GM21737 (cell line): ENCODE results near the gene MAMLD1.
"Not testable (repeated sequence)": the region's sequence is repeated elsewhere in the genome, so short reads cannot be mapped to it uniquely, and the experiment has no call there.

ENCODE experiments used
- ATAC-seq: cut with Tn5 transposase; IDR thresholded peaks from one replicate; pipeline ENCODE4 v1.9.1; 2021; ENCODE audit warnings: mild to moderate bottlenecking, moderate library complexity; ENCODE audit not compliant: unreplicated experiment

The MAMLD1 gene, protein sequence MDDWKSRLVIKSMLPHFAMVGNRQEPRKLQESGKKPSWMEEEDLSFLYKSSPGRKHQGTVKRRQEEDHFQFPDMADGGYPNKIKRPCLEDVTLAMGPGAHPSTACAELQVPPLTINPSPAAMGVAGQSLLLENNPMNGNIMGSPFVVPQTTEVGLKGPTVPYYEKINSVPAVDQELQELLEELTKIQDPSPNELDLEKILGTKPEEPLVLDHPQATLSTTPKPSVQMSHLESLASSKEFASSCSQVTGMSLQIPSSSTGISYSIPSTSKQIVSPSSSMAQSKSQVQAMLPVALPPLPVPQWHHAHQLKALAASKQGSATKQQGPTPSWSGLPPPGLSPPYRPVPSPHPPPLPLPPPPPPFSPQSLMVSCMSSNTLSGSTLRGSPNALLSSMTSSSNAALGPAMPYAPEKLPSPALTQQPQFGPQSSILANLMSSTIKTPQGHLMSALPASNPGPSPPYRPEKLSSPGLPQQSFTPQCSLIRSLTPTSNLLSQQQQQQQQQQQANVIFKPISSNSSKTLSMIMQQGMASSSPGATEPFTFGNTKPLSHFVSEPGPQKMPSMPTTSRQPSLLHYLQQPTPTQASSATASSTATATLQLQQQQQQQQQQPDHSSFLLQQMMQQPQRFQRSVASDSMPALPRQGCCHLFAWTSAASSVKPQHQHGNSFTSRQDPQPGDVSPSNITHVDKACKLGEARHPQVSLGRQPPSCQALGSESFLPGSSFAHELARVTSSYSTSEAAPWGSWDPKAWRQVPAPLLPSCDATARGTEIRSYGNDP

DNA sequence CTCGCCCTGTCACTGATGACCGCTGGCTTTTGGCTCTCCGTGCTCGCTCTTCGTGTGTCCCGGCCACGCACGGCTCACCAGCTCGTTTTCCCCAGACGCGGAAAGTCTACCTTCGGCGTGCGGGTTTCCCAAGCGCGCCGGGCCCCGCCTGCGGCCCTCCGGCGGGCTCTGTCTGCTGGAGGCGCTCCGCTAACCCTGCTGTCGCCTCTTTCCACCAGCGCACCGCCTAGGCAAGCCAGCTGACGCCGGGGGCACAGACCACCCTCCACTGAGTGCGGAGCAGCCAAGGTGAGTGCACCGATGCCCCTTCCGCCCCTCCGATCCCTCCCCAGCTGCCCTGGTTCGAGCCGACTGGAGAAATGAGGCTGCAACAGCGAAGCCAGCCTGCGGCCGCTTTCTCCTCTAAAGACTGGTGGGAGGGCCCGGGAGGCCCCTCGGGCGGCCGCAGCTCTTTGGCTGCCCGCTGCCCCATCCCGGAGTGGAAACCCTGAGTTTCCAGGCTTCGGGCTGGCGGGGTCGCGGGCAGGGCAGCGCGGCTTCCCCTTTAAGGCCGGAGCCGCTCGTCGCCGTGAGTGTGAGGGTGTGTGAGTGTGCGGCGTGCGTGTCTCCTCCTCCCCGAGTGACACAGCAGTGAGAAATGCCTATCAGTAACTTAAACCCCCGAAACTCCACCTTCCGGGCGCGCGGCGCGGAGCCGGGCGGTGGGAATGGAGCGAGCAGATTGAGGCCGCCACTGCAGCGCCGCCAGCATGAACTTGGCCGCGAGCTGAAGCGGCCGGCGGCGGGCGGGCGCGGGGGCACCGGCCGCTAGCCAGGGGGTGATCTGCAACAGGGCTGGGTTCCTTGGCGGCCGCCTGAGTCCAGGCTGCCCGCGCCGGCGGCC lies at the start of gene MAMLD1:
TSS of gene MAMLD1 (plus strand) at position 719 of the 883 bp plus-strand sequence. CDS start 82,200 bp downstream, outside the sequence.
- ATAC-seq, result no peak

DNA sequence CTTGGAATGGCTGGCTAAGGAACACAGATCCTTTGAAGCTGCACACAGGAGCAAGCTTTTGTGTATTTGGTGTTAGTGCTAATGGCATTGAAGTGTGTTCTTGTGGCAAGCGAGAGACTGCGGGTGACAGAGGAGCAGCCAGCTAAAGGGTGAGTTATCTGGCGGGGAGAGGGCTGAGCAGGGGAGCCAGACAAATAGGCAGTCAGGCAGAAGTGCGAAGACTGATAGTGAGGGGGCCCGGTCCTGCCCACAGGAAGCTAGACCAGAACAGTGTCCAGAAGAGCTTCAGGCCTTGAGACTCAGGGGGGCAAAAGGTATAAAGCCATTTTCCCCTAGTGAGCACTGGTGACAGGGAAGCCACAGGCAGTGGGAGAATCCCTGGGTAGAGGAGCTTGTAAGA lies 49.6 kb upstream of the MAMLD1 start:
- no peak for ATAC-seq

DNA sequence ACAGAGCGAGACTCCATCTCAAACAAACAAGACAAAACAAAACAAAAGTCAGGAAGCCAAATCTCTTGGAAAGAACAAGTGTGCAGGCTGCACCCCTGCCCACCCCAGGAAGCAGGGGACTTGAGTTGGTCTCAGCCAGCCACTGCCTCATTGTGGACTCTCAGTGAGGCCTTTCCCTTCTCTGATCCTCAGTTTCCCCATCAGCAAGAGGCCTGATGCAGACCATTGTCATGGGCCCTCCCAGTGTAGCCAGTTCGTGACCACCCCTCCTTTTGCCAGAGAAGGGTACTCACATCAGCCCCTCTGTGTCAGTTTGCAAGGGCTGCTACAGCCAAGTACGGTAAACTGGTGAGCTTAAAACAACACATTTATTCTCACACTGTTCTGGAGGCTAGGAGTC lies 48.9 kb upstream of the MAMLD1 start:
- ATAC-seq, result no peak

DNA sequence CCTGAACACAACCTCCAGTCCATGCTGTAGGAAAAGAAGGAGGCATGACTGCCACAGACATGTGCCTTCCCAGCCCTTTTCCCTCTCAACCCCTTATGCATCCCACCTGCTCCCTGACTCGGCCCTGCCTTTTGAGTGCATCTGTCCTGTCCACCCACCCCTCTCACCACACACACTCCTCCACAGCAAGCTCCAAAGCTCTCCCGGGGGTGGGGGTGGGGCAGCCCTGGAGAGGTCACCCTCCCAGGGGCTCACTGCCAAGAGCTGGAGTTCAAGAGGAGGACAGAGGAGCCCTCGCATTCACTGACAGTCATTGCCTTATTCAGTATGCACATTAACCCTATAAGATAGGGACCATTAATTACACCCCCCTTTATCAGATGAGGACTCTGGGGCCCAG lies 46.6 kb upstream of the MAMLD1 start:
- ATAC-seq, result no peak

DNA sequence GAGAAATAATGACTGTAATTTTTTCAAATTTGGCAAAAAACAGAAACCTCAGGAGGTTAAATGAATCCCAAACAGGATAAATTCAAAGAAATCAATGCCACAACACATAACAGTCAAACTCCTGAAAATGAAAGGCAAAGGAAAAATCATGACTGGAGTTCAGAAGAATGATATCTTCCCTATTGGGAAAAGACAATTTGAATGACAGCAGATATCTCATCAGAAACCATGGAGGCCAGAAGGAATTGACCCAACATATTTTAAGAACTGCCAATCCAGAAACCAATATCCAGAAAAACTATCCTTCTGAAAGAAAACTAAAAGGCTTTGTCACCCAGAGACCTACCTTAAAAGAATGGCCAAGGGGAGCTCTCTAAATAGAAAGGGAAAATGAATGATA lies 40.1 kb upstream of the MAMLD1 start:
- ATAC-seq, result no peak

DNA sequence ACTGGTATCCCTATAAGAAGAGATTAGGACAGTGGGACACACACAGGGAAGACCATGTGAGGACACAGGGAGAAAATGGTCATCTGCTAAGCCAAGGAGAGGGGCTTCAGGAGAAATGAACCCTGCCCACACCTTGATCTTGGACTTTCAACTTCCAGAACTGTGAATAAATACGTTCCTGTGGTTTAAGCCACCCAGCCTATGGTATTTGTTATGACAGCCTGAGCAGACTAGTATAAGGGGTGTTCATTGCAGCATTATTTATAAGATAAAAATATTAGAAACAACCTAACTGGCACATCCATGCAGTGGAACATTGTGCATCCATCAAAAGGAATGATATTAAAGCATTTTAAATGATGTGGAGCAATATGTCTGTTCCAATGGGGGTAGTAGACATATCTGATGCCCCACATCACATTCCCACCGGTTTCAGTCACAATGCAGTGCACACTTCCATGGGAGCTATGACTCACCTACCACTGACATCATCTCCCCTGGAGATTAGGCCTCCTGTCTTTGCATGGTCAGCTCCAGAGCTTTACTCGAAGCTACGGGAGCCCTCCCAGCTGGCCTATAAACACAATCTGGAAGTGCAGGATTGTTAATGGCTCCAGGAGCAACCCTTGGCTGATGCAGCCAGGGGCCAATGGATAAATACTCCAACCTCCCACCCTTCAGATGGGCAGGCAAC lies 38.9 kb upstream of the MAMLD1 start:
- no peak for ATAC-seq

DNA sequence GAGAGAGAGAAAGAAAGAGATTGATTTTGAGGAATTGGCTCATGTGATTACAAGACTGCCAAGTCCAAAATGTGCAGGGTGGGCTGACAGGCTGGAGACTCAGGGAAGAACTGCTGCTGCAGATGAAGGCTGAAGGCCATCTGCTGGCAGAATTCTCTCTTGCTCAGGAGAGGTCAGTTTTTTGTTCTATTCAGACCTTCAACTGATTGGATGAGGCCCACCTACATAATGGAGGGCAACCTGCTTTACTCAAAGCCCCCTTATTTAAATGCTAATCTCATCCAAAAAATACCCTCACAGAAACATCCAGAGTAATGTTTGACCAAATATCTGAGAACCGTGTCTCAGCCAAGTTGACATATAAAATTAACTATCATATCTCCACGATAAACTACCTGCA lies 38.2 kb upstream of the MAMLD1 start:
- no peak for ATAC-seq

DNA sequence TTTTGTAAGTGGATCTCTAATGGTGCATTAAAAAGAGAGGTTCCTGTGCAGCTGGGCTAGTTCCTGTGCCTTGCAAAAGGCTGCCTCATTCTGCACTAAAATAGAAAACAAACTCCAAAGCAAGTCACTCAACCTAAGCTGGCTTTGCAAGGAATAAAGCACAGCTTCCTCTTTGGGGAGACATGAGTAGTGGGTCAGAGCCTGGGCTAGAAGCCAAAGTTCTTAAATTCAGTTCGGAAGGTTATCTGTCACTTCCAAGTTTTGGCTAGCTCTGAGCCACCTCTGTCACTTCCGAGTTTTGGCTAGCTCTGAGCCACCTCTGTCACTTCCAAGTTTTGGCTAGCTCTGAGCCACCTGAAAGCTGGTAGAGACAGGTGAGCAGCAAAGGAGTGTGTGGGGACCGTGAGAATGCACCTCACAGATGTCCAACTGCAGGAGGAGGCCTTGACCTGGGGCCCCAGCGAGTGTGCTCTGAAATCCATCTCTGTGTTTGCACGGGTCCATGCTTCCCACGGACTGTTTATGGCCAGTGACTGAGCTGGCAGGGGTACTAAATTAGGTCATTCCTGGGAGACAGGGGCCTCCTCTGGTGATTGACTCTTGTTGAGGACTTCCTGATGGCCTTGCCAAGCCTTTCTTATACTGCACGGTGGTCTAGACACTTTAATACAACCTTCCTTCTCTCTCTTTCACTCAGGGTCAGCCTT lies 36.4 kb upstream of the MAMLD1 start:
- no peak for ATAC-seq

DNA sequence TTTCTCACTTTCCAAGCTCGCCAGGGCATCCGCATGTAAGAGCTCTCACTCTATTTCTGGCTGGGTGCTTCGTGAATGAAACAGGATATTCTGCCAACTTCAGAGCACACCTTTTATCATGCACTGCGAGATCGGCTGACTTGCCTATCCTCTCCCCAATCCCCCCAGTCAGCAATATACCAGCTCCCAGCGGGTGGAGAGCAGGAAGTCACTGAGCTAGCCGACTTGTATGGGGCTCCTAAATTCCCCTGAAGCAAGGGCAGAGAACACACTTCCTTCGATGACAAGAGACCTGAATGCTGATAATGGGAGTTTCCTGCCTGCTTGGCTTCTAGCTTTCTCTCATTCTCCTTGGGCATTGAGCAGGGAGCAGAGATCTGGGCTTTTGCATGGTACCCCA lies 33.8 kb upstream of the MAMLD1 start:
- no peak for ATAC-seq

DNA sequence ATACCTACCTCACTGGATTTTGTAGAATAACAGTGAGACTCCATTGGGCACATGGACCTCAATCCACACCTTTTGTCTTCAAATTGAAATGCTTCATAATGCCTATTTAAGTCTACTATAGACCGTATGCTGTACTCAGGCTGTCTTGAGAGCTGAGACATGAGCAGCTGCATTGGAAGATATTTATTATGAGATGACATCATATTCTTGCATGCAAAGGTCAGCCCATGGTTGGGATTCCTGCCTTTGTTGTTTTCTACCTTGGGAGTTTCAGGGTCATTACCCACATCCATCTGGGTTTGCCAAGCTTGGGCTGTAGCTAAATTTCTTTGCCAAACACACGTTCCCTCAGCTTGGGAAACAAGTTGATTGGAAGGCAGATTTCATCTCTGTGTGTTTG lies 33.2 kb upstream of the MAMLD1 start:
- ATAC-seq, result no peak

DNA sequence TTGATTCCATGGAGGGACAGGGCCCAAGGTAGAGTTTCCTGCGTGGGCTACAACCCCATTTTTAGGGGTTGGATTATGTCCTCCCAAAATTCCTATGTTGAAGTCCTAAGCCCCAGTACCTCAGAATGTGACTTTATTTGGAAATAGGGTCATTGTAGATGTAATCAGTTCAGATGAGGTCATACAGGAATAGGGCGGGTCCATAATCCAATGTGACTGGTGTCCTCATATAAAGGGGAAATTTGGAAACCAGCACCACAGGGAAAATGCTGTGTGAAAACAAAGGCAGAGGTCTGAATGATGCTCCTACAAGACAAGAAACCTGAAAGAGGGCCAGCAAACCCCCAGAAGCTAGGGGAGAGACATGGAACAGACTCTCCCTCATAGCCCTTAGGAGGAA lies 31.1 kb upstream of the MAMLD1 start:
- ATAC-seq, result no peak

DNA sequence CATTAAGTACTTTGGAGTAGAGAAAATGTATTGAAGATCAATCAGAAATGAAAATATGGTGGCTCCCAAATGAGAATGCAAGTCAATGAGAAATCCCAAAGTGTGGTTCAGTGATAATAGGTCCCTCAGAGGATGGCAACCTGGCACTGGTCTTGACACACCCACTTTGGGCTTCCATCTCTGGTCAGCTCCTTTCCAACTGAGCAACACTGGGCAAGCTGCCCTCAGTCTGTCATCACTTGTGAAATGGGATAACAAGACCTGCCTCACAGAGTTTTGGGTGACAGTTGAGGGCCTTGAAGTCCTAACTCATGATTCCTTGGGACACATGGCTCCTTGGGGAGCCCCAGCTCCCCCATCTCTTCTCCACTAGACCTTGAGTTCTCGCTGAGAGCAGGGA lies 29.0 kb upstream of the MAMLD1 start:
- ATAC-seq, result no peak

DNA sequence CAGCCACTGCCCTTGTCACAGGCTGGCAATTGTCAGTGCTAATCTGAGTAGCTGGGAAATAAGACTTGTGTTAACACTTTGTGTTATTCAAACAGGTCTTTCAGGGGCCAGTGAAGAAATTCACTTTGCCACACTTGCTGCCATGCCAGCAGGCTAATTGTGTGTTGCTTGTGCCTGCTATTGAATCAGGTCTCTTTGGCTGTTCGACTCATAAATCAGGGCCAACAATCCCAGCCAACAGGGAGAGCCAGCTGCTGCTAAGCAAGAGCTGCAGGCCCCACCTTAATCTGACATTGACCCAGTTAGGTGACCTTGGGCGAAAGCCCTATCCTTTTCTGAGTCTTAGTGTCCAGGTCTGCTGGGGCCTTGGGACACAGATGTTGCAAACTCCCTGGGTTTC lies 28.1 kb upstream of the MAMLD1 start:
- ATAC-seq, result no peak

DNA sequence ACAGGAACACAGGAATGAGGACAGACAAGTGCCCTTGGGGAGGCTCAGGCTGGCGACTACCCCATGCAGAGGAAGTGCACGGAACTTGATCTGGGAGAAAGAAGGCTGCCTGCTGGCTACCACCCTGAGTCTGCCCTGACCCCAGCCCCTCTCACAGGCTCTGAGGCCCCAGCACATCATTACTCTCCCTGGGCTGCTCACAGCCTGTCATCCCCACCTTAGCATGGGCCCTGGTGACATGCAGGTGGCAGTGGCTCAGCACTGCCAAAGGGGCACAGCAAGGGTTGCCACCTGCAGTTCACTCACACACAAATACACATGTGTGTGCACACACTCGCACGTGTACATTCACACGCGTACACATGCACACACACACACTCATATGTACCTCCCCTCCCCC lies 26.1 kb upstream of the MAMLD1 start:
- ATAC-seq, result no peak

DNA sequence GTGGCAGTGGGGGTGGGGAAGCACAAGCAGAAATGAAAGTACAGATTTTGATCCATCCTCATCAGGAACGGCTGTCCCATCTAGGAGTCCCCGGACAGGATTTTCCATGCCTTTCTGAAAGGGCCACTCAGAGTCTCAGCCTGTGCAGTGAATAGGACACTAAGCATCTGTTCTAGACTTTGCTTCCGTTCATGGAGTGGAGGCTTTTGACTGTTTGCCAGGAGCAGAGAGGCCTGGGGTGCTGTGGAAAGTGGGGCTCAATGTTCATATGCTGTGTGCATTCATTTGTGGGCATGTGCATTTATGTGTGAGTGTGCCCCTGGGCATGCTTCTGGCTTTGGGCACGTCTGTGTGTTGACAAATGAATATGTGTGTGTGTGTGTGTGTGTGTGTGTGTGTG lies 25.6 kb upstream of the MAMLD1 start:
- no peak for ATAC-seq

DNA sequence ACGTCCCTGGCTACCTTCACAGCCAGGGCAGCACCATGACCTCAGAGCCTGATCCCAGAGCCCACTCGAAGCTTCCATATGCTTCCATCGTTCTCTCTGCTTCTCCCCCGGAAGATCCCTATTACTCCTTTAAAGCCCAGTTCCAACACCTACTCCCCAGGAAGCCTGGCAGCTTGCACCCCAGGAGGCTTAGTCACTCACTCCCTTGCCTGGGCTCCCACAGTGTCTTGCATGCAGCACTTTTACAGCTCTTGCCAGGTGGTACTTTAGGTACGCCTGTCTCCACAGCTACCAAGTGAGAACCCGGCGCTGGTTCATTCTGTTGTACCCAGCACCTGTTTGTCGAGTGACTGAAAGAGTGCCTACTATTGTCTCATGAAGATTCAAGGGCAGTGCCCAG lies 24.5 kb upstream of the MAMLD1 start:
- no peak for ATAC-seq

DNA sequence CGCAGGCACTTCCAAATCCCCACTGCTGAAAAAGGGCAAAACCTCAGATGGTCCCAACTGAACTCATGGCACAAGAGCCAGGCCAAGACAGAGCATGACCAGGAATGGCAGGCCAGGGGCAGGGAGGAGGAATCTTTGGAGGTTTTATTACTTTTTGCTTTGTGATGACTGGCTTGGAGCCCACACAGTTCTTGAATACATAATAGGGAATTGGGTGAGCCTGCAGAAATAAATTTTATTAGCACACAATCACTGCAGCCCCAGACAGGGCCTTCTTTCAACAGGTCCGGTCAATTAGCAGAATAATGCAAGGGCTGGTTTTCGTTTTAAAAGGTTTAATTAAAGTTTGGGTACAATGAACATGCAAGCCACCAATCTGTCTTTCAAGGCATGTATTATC lies 23.4 kb upstream of the MAMLD1 start:
- no peak for ATAC-seq

DNA sequence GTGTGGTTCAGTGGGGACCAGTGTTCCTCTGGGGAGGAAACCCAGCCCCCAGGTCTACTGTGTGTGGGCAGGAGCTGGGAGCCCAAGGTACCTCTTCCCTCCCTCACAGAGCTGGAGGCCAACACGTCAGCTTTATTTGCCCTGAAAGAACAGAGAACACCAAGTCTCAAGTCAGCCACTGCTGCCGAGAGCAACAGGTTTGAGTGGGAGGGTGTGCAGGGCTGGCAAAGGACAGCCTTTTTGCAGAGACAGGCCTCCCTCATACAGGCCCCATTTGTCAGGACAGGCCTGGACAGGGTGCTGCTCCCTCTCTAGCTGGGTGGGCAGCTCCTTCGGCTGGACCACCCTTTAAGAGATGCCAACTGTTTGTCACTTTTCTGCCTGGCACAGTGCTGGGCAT lies 22.8 kb upstream of the MAMLD1 start:
- ATAC-seq, result not testable (repeated sequence)

DNA sequence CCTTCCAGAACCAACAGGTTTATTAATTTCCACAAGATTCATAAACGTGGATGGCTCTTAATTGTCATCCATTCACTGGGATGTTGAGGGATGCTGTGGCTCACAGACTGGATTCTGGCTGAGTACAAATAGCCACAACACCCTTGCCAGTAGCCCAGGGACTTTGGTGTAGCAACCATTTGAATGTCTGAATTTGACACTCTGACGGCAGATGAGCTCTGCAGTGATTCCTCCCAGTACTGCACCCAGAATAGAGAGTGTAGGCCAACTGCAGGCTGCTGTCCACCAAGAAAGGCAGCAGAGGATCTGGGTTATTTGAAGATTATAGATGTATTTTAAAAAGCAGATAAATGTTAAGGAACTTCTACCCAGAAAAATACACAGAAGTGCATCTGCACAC lies 15.6 kb upstream of the MAMLD1 start:
- ATAC-seq, result no peak

DNA sequence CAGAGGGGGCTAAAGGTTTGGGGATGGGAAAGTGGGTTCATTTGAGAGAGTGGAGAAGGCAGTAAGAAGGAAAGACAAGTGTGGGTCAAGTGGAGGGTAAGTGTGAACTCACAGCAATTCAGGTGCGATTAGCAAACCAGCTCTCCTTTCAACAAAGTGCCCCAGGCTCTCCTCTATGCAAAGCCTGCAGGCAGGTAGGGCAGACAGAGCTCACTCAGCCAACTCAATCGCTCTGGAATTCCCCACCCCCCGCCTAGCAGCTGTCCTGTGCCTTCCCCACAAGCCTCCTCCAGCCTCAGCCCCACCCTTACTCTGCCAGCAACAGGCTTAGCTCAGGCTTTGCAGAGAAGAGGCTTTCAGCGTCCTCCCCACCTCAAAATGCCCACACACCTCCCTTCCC lies 14.8 kb upstream of the MAMLD1 start:
- no peak for ATAC-seq
